DMS53 treated with DMSO at 0.1 percent for 48 hours (cell line): ENCODE data around the gene WDR17.

Experiments
- DNase-seq: peaks from one replicate; lab custom pipeline; 2025; ENCODE audit not compliant: unreplicated experiment; lab: John Stamatoyannopoulos, UW

WDR17 gene

GRCh38 chr4:176065435-176066291 is at the start of gene WDR17:
Gene WDR17, plus strand, starts transcription at chr4:176065841. Its CDS starts 45,740 bp downstream, at chr4:176111581.
- peak; percentile 82 for DNase-seq

GRCh38 chr4:176016601-176017000 is 49.0 kb upstream of the WDR17 start:
- no peak for DNase-seq

GRCh38 chr4:176020481-176021085 is 45.1 kb upstream of the WDR17 start:
- DNase-seq = no peak

- no peak for DNase-seq
Observed at GRCh38 chr4:176030391-176030790, 35.2 kb upstream of the WDR17 start.

DNA sequence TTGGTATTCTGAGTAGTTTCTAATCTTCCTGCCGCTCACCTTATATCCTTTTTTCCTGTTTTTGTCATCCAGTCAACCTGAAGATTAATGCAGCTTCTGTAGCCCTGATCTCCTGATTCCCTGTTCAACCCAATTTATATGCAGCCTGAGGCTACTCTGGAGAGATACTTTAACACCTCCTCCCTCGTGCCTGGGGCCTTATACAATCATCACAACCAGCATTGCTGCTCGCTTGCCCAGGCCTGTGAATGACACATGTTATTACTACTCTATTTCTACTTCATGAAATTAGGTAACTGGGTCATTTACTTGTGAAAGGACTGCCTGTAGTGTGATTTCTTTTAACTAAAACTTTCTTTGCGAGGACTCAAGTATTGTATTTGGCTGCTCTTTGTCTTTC is 33.7 kb upstream of the WDR17 start:
- no peak for DNase-seq

DNA sequence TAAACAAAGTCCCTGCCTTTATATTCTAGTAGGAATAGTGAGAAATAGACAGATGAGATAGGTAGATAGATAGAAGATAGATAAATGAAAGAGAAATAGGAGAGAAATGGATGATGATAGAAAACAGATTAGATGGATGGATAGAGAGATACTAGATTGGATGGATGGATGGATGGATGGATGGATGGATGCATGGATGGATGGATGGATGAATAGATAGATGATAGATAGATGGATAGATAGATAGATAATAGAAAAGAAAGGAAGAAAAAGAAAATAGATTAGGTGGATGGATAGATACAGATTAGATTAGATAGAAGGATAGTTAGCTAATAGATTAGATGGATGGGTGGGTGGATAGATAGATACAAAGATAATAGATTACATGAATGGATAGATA is 33.2 kb upstream of the WDR17 start:
- no peak for DNase-seq

DNA sequence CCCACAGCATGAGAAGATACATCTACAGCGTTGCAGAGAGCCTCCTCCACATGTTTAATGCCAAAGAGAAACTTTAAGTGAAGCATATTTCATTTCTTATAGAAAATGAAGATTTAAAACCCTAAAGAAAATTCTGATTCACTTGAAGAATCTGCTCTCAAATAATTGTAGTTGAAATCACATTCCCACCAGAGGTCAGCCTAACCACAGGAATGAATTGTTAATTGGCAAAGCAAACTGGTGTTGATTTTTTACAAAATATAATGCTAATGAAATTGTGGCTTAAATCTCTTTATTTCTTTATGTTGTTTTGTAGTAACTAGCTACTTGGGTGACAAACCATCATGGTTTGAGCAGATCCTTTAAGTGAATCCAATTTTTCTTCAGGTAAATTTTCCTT is 31.1 kb upstream of the WDR17 start:
- DNase-seq = no peak

DNA sequence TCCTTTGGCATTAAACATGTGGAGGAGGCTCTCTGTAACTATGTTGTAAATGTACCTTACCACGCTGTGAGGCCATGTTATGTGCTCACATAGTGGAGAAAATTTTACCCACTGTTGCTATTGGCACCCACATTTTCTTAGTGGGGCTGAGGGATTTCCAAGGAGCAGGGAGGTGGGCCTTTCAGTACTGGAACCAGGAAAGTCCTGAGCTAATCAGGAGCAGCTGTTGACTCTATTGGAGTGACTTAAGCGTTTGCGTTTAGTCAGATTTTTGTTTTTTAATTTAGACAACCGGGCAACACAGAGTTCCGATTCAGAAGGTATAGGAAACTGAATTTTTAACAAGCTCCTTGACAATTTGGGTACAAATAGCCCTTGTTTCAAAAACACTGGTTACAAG is 30.7 kb upstream of the WDR17 start:
- no peak for DNase-seq

DNA sequence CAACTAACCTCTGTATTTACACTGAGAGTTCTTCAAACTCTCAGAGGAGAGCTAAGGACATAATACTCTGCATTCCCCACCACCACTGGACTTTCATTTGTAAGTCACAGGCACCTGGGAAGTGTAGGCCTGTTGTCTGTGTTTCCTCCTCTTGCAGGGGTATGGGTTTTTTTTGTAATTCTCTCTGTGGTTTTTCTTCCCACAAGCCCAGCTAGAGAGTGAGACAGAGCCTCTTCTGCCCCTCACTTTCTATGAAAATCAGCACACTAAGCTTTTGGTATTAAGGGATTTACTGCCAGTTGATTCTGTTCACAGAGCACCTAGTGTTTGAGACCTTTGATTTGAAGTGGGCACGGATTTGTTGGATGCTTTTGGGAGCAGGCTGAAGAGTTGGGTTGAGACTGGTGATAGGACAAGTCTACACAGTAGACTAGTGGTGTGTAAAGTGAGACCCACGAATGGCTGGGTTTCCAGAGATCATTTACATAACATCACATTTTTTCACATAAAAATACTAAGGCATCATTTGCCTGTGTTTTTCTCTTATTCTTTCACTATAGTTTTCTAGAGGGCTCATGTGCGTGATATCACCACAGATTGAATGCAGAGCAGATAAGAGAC is 28.9 kb upstream of the WDR17 start:
- DNase-seq = no peak

DNA sequence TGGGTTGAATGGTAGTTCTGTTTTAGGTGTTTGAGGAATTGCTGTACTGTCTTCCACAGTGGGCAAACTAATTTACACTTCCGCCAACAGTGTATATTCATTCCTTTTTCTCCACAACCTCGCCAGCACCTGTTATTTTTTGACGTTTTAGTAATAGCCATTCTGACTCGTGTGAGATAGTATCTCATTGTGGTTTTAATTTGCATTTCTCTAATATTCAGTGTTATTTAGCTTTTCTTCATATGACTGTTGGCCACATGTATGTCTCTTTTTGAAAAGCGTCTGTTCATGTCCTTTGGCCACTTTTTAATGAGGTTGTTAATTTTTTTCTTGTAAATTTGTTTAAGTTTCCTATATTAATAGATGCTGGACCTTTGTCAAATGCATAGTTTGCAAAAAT is 26.9 kb upstream of the WDR17 start:
- no peak for DNase-seq

GRCh38 chr4:176042195-176042594 is 23.4 kb upstream of the WDR17 start:
- DNase-seq = no peak

- no peak for DNase-seq
Observed at GRCh38 chr4:176043838-176044588, 21.6 kb upstream of the WDR17 start.

- DNase-seq = no peak
Observed at GRCh38 chr4:176044589-176044951, 21.1 kb upstream of the WDR17 start.

DNA sequence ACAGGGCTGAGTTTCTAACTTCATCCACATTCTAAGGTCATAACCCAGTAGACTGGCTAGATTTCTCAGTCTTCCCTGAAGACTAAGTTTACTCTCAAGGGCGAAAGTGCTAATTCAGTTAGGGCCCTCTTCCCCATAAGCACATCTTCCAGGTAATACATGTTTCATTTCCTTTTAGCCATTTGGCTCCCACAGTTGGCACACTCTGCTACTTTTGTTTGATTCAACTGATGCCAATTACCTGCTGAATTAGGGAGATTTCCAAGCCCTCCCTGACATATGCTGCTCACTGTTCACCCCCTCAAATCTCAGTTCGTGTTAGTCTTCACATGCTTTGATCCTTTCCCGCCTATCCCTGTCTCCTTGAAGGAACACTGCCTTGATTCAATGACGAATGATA is 17.0 kb upstream of the WDR17 start:
- DNase-seq = no peak

DNA sequence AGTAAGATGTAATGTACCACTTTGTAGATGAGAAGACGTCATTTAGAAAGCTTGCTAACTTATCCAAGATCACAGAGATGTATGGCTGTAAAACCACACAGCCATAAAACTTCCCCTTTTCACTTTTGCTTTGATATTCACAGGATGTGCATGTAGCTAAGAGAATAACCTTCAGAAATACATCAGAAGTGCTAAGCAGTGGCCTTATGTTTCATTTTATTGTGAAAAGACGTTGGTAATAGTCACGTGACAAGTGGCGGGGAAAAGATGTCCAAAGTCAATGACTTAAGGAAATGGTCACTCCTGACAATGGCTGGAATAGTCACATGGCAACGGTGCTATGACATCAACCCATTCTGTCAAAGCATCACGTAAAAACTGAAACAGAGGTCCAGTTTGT is 12.9 kb upstream of the WDR17 start:
- DNase-seq = no peak

GRCh38 chr4:176053785-176054184 is 11.9 kb upstream of the WDR17 start:
- DNase-seq = no peak

DNA sequence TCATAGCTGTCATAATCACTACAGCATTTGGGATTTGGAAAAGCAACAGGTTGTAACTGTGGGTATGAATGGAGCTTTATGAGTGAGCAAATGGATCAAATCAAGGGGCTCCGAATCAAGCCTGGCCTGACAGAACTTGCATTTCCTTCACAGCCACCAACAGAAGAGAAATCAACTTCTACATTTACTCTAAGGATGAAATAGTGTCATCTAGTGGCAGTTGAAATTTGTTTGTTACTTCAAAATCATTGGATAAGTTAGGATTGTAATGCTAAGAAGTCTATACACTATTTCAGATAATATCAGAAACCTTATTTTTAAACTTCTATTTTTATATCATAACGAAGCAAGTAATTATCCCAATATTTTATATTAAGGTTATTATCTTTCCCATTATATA is 10.7 kb upstream of the WDR17 start:
- DNase-seq = no peak

DNA sequence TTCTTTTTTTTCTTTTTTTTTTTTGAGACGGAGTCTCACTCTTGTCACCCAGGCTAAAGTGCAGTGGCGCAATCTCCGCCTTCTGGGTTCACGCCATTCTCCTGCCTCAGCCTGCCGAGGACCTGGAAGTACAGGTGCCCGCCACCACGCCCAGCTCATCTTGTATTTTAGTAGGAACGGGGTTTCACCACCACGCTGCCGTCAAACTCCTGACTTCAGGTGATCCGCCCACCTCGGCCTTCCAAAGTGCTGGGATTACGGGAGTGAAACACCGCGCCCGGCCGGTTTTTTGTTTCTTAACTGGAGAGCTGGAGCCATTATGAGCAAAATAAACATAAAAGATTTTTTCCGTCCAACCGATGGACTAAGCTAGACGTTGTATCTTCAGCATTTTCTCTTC is 1.9 kb upstream of the WDR17 start:
- no peak for DNase-seq

GRCh38 chr4:176064539-176064938 is 1.1 kb upstream of the WDR17 start:
- DNase-seq = no peak

- DNase-seq = no peak
Observed at GRCh38 chr4:176066757-176067156, 1.1 kb downstream of the WDR17 start.

GRCh38 chr4:176077561-176077960 is 11.9 kb downstream of the WDR17 start:
- no peak for DNase-seq

DNA sequence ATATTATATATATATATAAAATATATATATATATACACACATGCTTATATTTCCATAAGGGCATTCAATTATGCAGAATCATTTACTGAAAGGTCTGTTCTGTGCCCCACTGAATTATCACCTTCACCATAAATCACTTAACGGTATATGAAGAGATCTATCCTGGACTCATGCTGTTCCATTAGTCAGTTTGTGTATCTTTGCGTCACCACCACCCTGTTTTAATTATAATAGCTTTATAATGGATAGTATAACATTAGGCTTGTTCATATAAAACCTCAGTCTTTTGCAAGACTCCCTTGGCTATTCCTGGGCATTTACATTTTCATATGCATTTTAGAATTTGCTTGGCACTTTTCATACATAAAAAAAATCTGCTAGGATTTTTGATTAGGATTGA is 19.1 kb downstream of the WDR17 start:
- DNase-seq = no peak
